GM12878 (cell line): ENCODE data around the gene TXNRD1. TPM values are rescaled to one million over a fixed set of nuclear protein-coding genes. Genes with fewer than 3 reads are reported as not detected.

Source experiments
- ATAC-seq: fragments of 200-7000 bp; cut with Tn5 transposase; 3 replicates; pipeline ENCODE4 v1.9.1; 2020; ENCODE audit warnings: mild to moderate bottlenecking, moderate library complexity
- BruUV-seq: library from RNA; stranded (reverse); fragments of 400-500 nt; replicated peaks from 2 replicates; lab custom pipeline; 2021; lab: Mats Ljungman, UMichigan
- CTCF ChIA-PET: fragments of 300-600 bp; sonication (Branson Sonifier 250); formaldehyde crosslinking; extraction: SDS; loops from one replicate; lab custom pipeline; 2021; ENCODE audit warnings: inconsistent platforms; lab: Yijun Ruan, JAX
- POLR2A ChIA-PET: fragments of 350-600 bp; formaldehyde crosslinking; extraction: SDS; loops from one replicate; lab custom pipeline; 2021; ENCODE audit warnings: inconsistent platforms; lab: Charles Lee
- RAD21 ChIA-PET: fragments of 300-600 bp; sonication (Branson Sonifier 250); formaldehyde crosslinking; loops from one replicate; lab custom pipeline; 2023; ENCODE audit warnings: antibody characterized with exemption; ENCODE audit not compliant: unreplicated experiment; lab: Charles Lee
- SMC1A ChIA-PET: fragments of 300-600 bp; sonication (Branson Sonifier 250); formaldehyde crosslinking; loops from one replicate; lab custom pipeline; 2023; ENCODE audit not compliant: unreplicated experiment, uncharacterized antibody; lab: Charles Lee
- DNase-seq: peaks from one replicate; pipeline ENCODE4 v3.0.0-alpha.2; 2011; ENCODE audit warnings: low read depth, low spot score
- FAIRE-seq: peaks from 3 replicates; lab custom pipeline; 2011; peaks lifted over from hg19 to GRCh38; lab: Jason Lieb, UNC
- H2AFZ ChIP-seq: 2 replicates; pipeline ENCODE4 v1.6.0; 2011; ENCODE audit warnings: low read depth, low read length, control low read depth; ENCODE audit not compliant: control insufficient read depth
- H3K27ac ChIP-seq: 2 replicates; pipeline ENCODE4 v1.5.1; 2011; ENCODE audit warnings: control low read depth; ENCODE audit not compliant: control insufficient read depth, insufficient read depth
- H3K27me3 ChIP-seq, 2 experiments: replicated peaks in 1 of 2; 2 replicates each; pipeline versions ENCODE4 v1.6.0 to v1.6.1; 2011; ENCODE audit warnings: low read length in 1 of 2; ENCODE audit not compliant: control insufficient read depth in 2 of 2, insufficient read depth in 2 of 2
- H3K36me3 ChIP-seq, 2 experiments: 2 replicates each; pipeline ENCODE4 v1.5.1; 2011; ENCODE audit warnings: low read length in 1 of 2; ENCODE audit not compliant: control insufficient read depth in 2 of 2, insufficient read depth in 2 of 2
- H3K4me1 ChIP-seq: 2 replicates; pipeline ENCODE4 v1.6.1; 2011; ENCODE audit warnings: mild to moderate bottlenecking, low read length, moderate library complexity, mixed read lengths; ENCODE audit not compliant: control insufficient read depth, insufficient read depth
- H3K4me2 ChIP-seq: 2 replicates; pipeline ENCODE4 v1.6.0; 2011; ENCODE audit warnings: control low read depth; ENCODE audit not compliant: control insufficient read depth, insufficient read depth
- H3K4me3 ChIP-seq: fragments of 200-600 bp; sonication (generic); 2 replicates; pipeline ENCODE4 v1.5.1; 2016
- H3K79me2 ChIP-seq: 2 replicates; pipeline ENCODE4 v1.6.0; 2011; ENCODE audit warnings: low read length; ENCODE audit not compliant: control insufficient read depth, insufficient read depth
- H3K9ac ChIP-seq: 2 replicates; pipeline ENCODE4 v1.8.0; 2011; ENCODE audit warnings: low read length, control low read depth, mixed read lengths; ENCODE audit not compliant: control insufficient read depth, insufficient read depth
- H3K9me3 ChIP-seq: replicated peaks from 3 replicates; pipeline ENCODE4 v1.5.1; 2011; ENCODE audit warnings: mild to moderate bottlenecking, low read length; ENCODE audit not compliant: control insufficient read depth, insufficient read depth
- H4K20me1 ChIP-seq: 2 replicates; pipeline ENCODE4 v1.6.0; 2011; ENCODE audit not compliant: control insufficient read depth, insufficient read depth
- CREM ChIP-seq: IDR thresholded peaks from 2 replicates; pipeline ENCODE4 v1.6.1; 2014; ENCODE audit warnings: antibody characterized with exemption, low read depth
- GABPA ChIP-seq: IDR thresholded peaks from 2 replicates; pipeline ENCODE4 v1.6.1; 2014; ENCODE audit warnings: antibody characterized with exemption, low read depth, mild to moderate bottlenecking, inconsistent platforms
- HCFC1 ChIP-seq: fragments of 150-350 bp; IDR thresholded peaks from 2 replicates; pipeline ENCODE4 v1.6.1; 2014; ENCODE audit warnings: low read length
- HDGF ChIP-seq: fragments of 450-650 bp; IDR thresholded peaks from 2 replicates; pipeline ENCODE4 v1.6.1; 2016; ENCODE audit warnings: antibody characterized with exemption
- JUND ChIP-seq: IDR thresholded peaks from 2 replicates; pipeline ENCODE4 v1.6.1; 2012; ENCODE audit warnings: low read depth, mild to moderate bottlenecking, low read length, improper control_type of control experiment, moderate library complexity
- KLF5 ChIP-seq: fragments of 450-650 bp; IDR thresholded peaks from 2 replicates; pipeline ENCODE4 v1.6.1; 2014; ENCODE audit warnings: mild to moderate bottlenecking; ENCODE audit not compliant: partially characterized antibody
- LARP7 ChIP-seq: fragments of 450-650 bp; IDR thresholded peaks from 2 replicates; pipeline ENCODE4 v1.6.1; 2017; ENCODE audit warnings: mild to moderate bottlenecking
- MLLT1 ChIP-seq: fragments of 450-650 bp; IDR thresholded peaks from 2 replicates; pipeline ENCODE4 v1.6.1; 2016; ENCODE audit warnings: mild to moderate bottlenecking
- NFXL1 ChIP-seq: fragments of 450-650 bp; IDR thresholded peaks from 2 replicates; pipeline ENCODE4 v1.6.1; 2017; ENCODE audit warnings: antibody characterized with exemption, mild to moderate bottlenecking, borderline replicate concordance
- NR2C2 ChIP-seq: IDR thresholded peaks from 2 replicates; pipeline ENCODE4 v1.6.1; 2011; ENCODE audit warnings: borderline replicate concordance, low read depth; ENCODE audit not compliant: control insufficient read depth, insufficient read length
- POLR2AphosphoS2 ChIP-seq: IDR thresholded peaks from 2 replicates; pipeline ENCODE4 v1.6.1; 2011; ENCODE audit warnings: low read depth, mild to moderate bottlenecking, low read length, improper control_type of control experiment, moderate library complexity
- SIN3A ChIP-seq: IDR thresholded peaks from 2 replicates; pipeline ENCODE4 v1.6.1; 2012; ENCODE audit warnings: low read depth, low read length, improper control_type of control experiment
- SMARCA5 ChIP-seq: fragments of 450-650 bp; IDR thresholded peaks from 2 replicates; pipeline ENCODE4 v1.6.1; 2017; ENCODE audit warnings: mild to moderate bottlenecking
- SP1 ChIP-seq: IDR thresholded peaks from one replicate; pipeline ENCODE4 v1.6.1; 2011; ENCODE audit warnings: low read depth, low read length
- WGBS: methylation state at CpG from one replicate; pipeline ENCODE4 v1.1.6; 2016; ENCODE audit warnings: low lambda C conversion rate; ENCODE audit not compliant: insufficient replicate concordance, insufficient coverage; ENCODE audit errors: missing lambda C conversion rate; 5-methylcytosine and 5-hydroxymethylcytosine counted together
- in situ Hi-C: fragments of 300-500 bp; cut with MboI; formaldehyde crosslinking; loops from 9 replicates; pipeline ENCODE4 v1.14.3; 2018; ENCODE audit warnings: mixed read lengths
- intact Hi-C: fragments of 100-400 bp; cut with micrococcal nuclease; formaldehyde crosslinking; loops from one replicate; pipeline ENCODE4 v1.14.2; 2022; ENCODE audit not compliant: unreplicated experiment
- polyA plus RNA-seq, 11 experiments: library from polyadenylated mRNA; depleted of rRNA in 4 of 11; unstranded in 6 of 11; stranded (reverse) in 5 of 11; fragments of >200 nt; fragmentation: Nextera tagmentation in 4 of 11; fragmentation: Illumina TruSeq in 1 of 11; extraction: Ambion mirVana in 4 of 11; extraction: Trizol in 1 of 11; gene quantifications; 1 replicate in 1 of 11; 2 replicates in 10 of 11; pipeline versions ENCODE4 v1.2.1 to v1.2.3, GENCODE V29; 2011 to 2016; ENCODE audit warnings: inconsistent platforms in 2 of 11, missing spikeins in 2 of 11, low read depth in 1 of 11
- total RNA-seq, 4 experiments: library from RNA; depleted of rRNA in 3 of 4; stranded (reverse); fragments of >200 nt in 3 of 4; fragmentation: Illumina TruSeq in 1 of 4; extraction: Trizol in 1 of 4; gene quantifications; 2 replicates each; pipeline versions ENCODE4 v1.2.1 to v1.2.3, GENCODE V29; 2013 to 2021

Gene TXNRD1
- total and polyA plus RNA-seq, 10 of the 15 experiments (the other 5 are each of a cell fraction or from before 2014, with no cell fraction given), result 52.6 to 84.6 (median 67.8) TPM

DNA sequence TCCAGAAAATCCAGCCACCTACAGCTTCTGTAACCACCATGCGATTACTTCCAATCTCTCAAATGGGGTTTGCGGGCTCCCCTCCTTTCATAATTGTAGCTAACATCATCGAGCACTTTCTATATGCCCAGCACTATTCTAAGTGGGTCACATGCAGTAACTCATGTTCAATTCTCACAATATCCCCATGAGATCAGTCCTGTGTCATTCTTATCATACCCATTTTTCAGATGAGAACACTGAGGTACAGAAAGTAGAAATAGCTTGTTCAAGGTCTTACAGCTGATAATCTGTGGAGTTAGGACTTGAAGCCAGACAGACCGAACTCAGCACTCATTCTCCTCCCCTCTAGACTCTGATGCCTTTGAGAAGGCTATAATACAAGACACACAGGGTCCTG lies 162.8 kb downstream of the TXNRD1 start:
- ChIA-PET POLR2A (interaction anchor here (0.5 kb wide), 1 partner anchor 164 kb away, joined by 6 read pairs; no protein-coding TSS in a partner anchor), CTCF (interaction anchor here (0.6 to 6.8 kb wide), 2 partner anchors 328 to 675 kb away, joined by 3 to 142 read pairs; no protein-coding TSS in a partner anchor), SMC1A (interaction anchor here (0.7 to 2.7 kb wide), 3 partner anchors 167 to 674 kb away, joined by 3 to 14 read pairs (median 4); no protein-coding TSS in a partner anchor), RAD21 (interaction anchor here (0.7 to 1.5 kb wide), 3 partner anchors 313 to 684 kb away, joined by 3 read pairs; no protein-coding TSS in a partner anchor)
- Histone ChIP-seq H3K4me1 (no peaks in the 10 kb centered on the region), H3K9me3 (no peaks in the 10 kb centered on the region), H3K27me3 (no peaks in the 10 kb centered on the region), H3K4me3 (no peak overlapping the region), H3K27ac (no peak overlapping the region), H3K4me2 (no peak overlapping the region), H3K9ac (no peak overlapping the region), H2AFZ (no peak overlapping the region), H3K36me3 (no peaks in the 10 kb centered on the region), H4K20me1 (no peaks in the 10 kb centered on the region), H3K79me2 (no peaks in the 10 kb centered on the region)
- in situ Hi-C loops (no loop called here), intact Hi-C loops (no loop called here)
- BruUV-seq, result no TSS peak
- WGBS, result 69% methylated on average over 4 of the region's 4 CpGs
- FAIRE-seq (no peak), ATAC-seq (no peak), DNase-seq (no peak)
- no peak for TF ChIP-seq GABPA

DNA sequence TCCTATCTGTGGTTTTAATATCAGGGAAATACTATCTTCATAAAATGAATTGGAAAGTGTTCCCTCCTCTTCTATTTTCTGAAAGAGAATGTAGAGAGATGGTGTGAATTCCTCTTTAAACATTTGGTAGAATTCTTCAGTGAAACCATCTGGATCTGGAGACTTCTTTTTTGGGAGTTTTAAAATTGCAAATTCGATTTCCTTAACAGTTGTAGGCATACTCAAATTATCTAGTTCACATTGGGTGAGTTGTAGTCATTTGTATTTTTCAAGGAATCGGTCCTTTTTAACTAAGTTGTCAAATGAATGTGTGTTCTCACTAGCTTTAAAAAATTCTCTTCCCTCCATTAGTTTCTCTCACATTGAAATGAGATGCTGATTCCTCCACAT lies 165.8 kb downstream of the TXNRD1 start:
- Histone ChIP-seq H3K9ac (no peak overlapping the region), H3K79me2 (no peaks in the 10 kb centered on the region), H3K27ac (no peak overlapping the region), H3K4me1 (no peaks in the 10 kb centered on the region), H3K4me3 (no peak overlapping the region), H3K4me2 (no peak overlapping the region), H2AFZ (peak overlapping the region; percentile 71; the same call in 1 of the 2 replicates), H4K20me1 (no peaks in the 10 kb centered on the region), H3K36me3 (no peaks in the 10 kb centered on the region), H3K27me3 (no peaks in the 10 kb centered on the region), H3K9me3 (no peaks in the 10 kb centered on the region)
- FAIRE-seq (no peak), ATAC-seq (no peak), DNase-seq (no peak)
- POLR2A ChIA-PET, result interaction anchor here (1.0 kb wide), 1 partner anchor 670 kb away, joined by 3 read pairs; no protein-coding TSS in a partner anchor
- CTCF ChIA-PET, result interaction anchor here (0.6 to 6.8 kb wide), 121 partner anchors 18 to 730 kb away, joined by 3 to 142 read pairs (median 4); partner anchors contain the start of gene CHST11
- intact Hi-C loops, result loop anchor here (1.0 to 5.0 kb wide), 5 partner anchors 201 to 672 kb away; no protein-coding TSS in a partner anchor
- RAD21 ChIA-PET, result interaction anchor here (0.6 to 5.3 kb wide), 74 partner anchors 8 to 1002 kb away, joined by 3 to 73 read pairs (median 4); partner anchors contain the start of genes CHST11 and SLC41A2
- in situ Hi-C loops, result loop anchor here (5.0 kb wide), 2 partner anchors 496 to 671 kb away; no protein-coding TSS in a partner anchor
- BruUV-seq, result no TSS peak
- SMC1A ChIA-PET, result interaction anchor here (0.6 to 3.3 kb wide), 91 partner anchors 8 to 1144 kb away, joined by 3 to 93 read pairs (median 4); partner anchors contain the start of genes CHST11 and SLC41A2
- TF ChIP-seq GABPA, result no peak
- no peak for TF ChIP-seq NR2C2
- no peak for TF ChIP-seq SP1
- TF ChIP-seq JUND, result no peak
- no peak for TF ChIP-seq KLF5
- no peak for TF ChIP-seq SMARCA5
- TF ChIP-seq CREM, result no peak
- TF ChIP-seq MLLT1, result no peak
- TF ChIP-seq HCFC1, result no peak
- no peak for TF ChIP-seq HDGF
- no peak for TF ChIP-seq SIN3A
- TF ChIP-seq POLR2AphosphoS2, result no peak
- no peak for TF ChIP-seq LARP7
- no peak for TF ChIP-seq NFXL1
- WGBS, result 48% methylated on average over 2 of the region's 2 CpGs
